ENCODE data around the gene NFKB2.

NFKB2 gene

DNA sequence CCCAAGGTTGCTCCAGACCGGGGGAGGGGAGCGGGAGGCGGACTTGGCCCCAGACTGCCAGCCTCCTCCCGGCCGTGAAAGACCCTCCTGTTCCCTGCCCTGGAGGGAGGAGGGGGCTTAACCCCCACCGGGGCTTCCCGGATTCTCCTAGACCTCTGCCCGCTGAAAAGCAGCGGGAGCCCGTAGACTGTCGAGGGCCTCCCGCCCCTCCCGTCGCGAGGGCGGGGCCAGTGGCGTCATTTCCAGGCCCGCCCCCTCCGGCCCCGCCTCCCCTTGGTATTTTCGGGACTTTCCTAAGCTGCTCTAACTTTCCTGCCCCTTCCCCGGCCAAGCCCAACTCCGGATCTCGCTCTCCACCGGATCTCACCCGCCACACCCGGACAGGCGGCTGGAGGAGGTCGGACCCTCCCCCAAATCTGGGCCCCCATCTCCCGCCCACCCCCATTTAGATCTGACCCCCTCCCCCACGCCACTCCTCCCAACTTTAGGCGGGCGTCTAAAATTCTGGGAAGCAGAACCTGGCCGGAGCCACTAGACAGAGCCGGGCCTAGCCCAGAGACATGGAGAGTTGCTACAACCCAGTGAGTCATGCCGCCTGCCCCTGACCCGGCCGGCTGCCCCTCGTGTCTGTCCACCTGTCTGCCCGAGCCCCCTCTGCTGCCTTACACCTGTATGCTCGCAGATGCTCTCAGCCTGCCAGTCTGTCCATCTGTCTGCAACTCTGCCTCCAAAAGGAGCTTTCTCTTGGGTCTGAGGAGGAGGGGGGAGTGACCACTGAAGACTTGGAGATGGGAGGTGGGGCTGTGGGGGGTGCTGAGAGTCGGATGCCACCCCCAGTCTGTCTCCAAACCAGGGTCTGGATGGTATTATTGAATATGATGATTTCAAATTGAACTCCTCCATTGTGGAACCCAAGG is at the start of gene NFKB2:
TSS of gene NFKB2 (plus strand) at position 306 of the 917 bp plus-strand sequence. CDS start at position 561, 255 bp downstream.
- DNase-seq = peak; percentile 55 to 69 (median 57)

DNA sequence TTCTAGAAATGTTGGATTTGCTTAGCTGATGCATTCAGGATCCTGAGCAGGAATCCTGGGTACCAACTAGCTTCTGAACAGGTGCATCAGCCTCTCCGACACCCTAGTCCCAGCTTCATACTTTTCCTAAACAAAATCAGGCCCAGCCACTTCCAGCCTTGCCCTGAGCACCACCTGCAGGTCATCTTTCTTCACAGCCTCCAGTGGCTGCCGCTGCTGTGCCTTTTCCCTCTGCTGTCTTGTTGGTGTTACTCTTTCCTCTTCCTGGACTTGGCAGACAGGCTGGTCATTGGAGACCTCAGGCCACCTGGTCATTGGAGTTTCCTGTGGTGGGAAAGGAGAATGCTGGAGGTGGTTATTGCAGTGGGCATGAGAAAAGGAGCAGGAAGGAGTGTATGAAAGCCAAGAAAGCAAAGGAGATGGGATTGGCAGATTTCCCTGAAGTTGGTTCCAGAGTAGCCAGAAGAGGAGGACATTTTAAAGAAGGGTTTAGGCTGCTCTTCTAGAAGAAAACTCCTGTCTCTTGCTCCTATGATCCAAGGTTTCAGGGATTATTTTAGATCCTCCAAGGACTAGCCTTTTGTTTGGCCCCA is 48.2 kb upstream of the NFKB2 start:
- DNase-seq = peak in 1 of 3 experiments; percentile 42

DNA sequence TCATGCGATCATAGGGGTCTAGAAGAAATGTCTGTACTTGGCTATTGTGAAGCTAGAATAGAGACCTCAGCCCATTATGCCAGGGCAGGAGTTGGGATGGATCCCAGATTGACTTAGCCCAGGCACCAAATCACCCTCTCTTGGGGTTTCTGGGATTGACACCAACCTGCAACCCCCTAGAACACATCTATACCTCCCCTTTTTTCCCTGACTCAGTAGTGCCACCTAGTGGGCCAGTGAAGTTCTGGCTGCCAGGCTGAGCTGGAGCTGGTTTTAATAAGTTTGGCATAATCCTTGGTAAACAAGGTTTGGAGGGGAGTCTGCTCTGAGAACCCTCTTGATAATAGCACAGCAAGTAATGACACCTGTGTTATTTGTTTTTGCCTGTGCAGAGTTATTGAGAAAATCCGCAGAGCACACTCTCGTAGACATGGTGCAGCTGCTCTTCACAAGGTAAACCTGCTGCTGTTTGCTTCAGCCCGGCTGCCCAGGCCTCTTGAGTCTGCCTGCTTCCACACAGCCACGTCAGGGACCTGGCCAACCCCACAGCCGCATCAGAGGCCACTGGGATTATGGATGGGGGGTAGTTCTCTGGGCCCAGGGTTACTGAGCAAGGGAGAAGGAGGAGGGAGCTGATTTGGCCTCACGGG is 43.3 kb upstream of the NFKB2 start:
- peak; percentile 21 to 89 (median 56) for DNase-seq

DNA sequence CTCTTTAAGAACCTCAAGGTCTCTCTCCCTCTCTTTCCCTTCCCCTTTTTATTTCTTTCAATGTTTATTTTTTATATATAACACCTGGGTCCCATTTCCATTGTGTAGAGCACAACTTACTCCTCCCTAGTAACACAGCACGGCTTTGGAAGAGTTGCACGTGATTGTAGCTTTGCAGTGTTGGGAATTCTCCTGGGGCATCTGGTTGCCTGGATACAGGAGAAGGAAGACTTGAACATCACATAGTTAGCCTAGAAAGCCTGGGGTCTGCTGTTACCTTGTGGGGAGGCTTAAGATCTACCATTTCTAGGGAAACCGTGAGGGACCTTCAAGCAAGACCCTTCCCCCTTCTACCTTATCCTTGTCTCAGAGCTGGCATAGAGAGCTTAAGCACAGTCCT is 41.1 kb upstream of the NFKB2 start:
- DNase-seq = no peak

DNA sequence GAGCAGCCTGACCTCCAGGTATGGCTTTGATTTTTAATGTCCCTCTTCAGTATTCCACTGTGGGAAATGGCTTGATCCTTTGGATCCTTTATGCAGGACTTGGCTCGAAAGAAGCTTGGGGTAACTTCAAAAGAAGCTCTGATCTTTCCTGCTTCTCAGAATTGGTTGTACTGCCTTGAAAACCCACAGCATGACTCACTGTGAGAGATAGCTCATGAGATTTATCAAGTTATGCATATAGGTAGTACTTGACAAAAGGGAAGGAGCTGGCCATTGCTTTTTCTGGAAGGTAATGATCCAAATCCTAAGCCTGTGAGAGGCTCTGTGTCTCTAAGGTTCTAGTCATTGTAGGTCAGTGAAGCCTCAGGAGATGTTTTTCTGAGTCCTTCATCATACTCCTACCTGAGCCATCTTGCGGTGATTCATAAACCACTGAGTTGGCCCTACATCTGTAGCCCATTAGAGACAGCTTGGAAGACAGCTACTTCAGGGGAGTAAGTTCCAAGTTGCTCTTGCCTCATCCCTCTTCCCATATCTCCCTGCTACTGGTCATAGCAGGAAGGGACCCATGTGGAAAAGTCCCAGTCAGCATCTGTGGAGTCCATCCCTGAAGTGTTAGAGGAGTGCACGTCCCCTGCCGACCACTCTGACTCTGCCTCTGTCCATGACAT is 36.7 kb upstream of the NFKB2 start:
- no peak for DNase-seq

DNA sequence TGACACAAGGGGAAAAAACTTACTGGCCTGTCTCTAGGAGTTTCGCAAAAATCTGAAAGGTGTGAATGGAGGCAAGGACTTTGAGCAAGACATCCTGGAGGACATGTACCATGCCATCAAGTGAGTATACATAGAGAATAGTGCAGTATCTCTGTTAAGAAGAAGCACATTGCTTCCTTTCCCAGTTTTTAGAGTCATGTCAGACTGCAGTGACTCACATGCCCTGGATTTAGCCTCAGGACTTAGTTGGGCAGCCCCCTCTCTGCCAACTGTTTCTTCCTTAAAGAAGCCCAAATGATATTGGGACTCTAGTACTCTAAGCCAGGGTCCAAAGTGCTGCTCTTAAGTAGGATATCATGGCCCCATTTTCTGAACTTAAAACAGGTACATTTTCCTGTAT is 28.1 kb upstream of the NFKB2 start:
- no peak for DNase-seq

DNA sequence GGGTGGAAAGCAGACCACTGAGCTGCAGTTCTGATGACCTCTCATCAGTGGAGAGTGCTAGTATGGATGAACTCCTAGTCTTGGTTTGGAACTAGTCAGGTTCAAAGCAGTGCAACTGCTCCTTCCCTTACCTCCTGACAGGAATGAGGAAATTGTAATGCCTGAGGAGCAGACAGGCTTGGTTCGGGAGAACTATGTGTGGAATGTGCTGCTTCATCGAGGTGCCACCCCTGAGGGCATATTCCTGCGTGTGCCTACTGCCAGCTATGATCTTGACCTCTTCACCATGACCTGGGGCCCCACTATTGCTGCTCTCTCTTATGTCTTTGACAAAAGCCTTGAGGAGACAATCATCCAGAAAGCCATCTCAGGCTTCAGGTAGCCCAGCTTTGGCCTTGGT is 27.4 kb upstream of the NFKB2 start:
- DNase-seq = no peak

DNA sequence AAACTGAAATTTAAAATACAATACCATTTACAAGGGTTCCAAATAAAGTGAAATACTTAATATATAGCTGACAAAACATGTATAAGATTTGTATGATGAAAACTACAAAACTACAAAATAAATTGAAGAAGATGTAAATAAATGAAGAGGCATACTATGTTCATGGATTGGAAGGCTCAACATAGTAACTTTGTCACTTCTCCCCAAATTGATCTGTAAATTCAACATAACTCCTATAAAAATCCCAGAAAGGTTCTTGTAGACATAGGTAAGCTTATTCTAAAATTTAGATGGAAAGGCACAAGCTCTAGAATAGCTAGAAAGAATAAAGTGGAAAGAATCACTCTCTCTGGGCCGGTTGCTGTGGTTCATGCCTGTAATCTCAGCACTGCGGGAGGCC is 24.2 kb upstream of the NFKB2 start:
- DNase-seq = no peak

DNA sequence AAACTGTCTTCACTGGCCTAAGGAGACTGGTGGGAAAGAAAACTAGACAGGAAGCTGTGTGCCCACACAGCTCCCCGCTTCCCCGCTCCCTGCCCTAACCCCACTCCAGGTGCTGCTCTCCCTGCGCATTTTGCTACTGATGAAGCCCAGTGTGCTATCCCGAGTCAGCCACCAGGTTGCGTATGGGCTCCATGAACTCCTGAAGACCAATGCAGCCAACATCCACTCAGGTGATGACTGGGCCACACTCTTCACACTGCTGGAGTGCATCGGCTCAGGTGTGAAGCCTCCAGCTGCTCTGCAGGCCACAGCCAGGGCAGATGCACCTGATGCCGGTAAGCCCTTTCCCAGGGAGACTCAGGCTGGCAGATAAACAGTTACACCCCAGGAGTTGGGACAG is 20.3 kb upstream of the NFKB2 start:
- peak in 1 of 3 experiments; percentile 1 for DNase-seq

DNA sequence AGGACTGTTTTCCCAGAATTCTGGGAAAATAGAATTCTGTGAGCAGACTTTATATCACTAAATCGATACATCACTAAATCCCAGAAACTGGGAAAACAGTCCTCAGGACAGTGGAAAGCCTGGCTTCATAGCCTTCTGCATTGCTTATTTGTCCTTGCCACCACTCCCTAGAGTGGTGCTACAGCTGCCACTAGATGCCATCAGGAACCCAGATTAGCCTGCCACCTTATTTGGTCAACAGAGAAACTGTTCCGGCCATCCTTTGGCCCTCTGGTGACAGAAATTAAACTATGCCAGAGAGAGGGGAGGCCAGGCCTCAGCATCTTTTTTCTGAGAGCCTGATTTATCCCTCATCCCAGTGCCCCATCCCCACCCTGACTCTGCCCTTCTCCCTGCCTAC is 19.6 kb upstream of the NFKB2 start:
- no peak for DNase-seq

DNA sequence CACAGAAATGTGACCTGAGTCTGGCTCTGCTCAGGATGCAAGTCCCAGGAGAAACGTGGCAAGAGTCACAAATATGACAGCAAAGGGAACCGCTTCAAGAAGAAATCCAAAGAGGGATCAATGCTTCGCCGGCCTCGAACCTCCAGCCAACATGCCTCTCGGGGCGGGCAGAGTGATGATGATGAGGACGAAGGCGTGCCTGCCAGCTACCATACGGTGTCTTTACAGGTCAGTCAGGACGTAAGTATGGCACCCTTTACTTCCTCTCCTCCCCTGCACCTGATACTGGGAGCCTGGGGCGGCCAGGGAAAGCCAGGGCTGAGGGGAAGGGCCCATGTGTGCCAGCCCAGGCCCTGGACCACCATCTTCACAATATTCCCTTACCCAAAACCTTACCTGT is 18.6 kb upstream of the NFKB2 start:
- no peak for DNase-seq

DNA sequence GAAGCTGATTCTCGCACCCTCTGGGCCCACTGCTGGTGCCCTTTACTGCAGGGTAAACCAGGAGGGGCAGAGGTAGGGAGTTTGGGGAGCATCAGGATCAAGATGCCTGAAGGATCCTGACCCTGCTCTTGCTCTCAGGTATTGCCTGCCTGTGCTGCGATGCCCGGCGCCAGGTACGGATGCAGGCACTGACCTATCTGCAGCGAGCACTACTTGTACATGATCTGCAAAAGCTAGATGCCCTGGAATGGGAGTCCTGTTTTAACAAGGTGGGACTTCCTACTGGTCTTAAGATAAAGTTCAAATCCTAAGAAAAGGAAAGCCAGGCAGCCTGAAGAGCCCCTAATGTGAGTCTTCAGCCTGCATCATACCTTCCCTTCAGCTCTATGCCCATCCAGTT is 16.1 kb upstream of the NFKB2 start:
- no peak for DNase-seq

DNA sequence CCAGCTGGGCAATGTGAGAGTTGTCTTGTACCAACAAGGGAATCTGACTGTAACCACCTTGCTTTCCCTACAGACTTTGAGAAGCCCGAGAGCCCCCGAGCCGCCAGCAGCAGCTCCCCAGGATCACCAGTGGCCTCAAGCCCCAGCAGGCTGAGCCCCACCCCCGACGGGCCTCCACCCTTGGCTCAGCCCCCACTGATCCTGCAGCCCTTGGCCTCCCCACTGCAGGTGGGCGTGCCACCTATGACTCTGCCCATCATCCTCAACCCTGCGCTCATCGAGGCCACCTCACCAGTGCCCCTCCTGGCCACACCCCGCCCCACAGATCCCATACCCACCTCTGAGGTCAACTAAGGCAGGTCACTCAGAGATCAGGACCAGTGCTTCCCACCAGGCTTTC is 13.5 kb upstream of the NFKB2 start:
- DNase-seq = no peak

DNA sequence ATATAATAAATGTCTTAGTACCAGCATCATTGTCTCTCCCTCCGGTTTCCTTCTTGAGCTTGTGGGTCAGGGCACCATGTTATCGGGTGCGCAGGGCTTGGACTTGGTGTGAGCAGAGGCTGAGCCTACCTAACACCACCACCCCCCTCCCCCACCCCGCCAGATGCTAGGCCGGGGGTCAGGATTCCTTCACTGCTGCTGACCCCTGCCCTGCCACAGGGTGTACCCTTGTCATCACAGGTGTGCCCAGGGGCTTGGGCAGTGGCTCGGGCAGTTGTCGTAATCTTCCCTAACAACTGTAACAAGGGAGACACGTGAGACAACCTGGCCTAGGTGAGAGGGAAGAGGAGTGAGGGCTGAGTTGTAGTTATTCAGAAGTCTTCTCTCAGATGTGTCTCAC is 12.6 kb upstream of the NFKB2 start:
- no peak for DNase-seq

DNA sequence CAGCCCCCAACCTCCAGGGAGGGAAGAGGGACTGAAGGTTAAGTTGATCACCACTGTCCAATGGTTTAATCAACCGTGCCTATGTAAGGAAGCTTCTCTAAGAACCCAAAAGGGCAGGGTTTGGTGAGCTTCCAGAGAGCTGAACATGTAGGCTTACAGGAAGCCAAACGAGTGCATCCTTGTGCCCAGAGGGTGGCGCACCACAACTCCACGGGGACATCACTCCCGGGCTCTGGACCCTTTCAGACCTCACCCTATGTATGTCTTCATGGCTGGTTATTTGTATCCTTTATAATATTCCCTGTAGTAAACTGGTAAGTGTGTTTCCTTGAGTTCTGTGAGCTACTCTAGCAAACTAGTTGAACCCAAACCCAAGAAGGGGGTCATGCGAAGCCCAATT is 11.5 kb upstream of the NFKB2 start:
- no peak for DNase-seq

DNA sequence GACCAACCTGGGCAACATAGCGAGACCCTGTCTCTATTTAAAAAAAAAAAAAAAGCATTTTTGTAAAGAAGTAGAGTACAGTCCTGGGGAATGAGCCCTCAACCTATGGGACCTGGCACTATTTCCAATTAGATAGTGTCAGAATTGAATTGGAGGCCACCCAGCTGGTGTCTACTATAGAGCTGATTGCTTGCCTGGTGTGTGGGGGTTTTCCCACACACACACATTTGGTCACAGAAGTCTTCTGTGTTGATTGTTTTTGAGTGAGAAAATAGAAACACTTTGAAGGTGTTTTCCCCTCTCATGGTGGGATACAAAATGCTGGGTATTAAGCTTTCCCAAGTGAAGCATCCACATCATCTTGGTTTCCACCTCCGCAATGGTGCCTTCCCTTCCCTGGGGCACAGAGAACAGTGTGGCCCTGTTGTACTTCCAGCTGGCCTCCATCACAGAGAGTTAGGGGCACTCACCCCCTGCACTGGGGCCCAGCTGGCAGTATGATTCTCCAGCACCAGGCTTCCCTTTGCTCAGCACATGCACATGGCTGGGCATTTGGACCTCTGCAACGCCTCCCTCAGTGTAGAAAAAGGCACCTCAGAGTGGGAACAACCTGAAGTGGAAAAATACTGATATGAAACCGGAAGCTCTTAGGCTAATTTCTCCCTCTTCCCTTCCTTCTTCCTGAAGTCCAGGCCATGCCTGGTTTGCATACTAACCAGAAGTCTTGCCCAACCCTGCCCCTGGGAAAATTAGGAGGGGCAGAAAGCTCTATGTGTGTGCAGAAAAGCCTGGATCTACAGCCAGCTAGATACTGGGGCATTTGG is 10.7 kb upstream of the NFKB2 start:
- no peak for DNase-seq

DNA sequence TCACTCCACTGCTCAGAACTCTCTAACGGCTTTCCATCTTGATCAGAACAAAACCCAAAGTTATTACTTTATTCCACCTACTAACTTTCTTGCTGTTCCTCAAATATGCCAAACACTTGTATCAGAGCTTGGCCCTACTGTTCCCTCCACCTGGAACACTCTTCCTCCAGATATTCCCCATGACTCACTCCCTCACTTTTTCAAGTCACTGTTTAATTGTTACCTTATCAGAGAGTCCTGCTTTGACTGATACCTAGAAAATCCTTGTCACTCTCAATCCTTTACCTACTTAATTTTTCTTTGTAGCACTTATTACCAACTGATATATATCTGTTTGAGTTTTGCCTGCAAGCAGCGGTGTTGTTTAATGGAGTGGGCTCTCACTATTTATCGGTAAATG is 5.6 kb upstream of the NFKB2 start:
- DNase-seq = no peak

DNA sequence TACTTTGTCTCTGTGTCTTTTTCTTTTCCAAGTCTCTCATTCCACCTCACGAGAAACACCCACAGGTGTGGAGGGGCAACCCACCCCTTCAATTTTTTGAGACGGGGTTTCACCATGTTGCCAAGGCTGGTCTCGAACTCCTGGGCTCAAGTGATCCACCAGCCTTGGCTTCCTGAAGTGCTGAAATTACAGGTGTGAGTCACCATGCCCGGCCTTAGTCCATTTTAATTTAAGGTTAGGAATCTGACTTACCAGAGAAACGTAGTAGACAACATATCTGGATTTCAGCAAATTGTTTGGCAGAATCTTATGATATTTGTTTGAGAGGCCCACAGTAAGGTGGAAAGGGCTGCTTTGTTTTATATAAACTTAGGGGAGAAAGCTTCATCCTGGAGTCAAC is 3.2 kb upstream of the NFKB2 start:
- DNase-seq = no peak

DNA sequence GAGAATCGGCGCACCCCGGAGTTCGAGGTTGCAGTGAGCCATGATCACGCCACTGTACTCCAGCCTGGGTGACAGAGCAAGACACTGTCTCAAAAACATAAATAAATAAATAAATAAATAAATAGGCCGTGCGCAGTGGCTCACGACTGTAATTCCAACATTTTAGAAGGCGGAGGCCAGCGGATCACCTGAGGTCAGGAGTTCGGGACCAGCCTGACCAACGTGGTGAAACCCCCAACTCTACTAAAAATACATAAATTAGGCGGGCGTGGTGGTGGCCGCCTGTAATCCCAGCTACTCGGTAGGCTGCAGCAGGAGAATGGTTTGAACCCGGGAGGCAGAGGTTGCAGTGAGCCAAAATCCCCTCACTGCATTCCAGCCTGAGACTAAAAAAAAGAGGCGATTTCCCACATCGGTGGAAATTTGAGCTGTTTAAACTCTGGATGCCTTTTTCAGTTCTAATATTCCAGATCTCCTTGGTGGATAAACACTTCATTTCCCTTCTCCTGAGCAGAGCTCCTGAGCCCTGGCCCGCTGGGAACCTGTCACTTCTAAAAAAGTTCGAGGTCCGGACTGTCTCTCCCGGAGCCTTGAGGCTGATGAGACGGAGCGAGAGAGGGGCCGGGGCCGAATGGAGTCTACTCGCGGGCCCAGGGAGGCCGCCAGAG is 2.0 kb upstream of the NFKB2 start:
- no peak for DNase-seq

DNA sequence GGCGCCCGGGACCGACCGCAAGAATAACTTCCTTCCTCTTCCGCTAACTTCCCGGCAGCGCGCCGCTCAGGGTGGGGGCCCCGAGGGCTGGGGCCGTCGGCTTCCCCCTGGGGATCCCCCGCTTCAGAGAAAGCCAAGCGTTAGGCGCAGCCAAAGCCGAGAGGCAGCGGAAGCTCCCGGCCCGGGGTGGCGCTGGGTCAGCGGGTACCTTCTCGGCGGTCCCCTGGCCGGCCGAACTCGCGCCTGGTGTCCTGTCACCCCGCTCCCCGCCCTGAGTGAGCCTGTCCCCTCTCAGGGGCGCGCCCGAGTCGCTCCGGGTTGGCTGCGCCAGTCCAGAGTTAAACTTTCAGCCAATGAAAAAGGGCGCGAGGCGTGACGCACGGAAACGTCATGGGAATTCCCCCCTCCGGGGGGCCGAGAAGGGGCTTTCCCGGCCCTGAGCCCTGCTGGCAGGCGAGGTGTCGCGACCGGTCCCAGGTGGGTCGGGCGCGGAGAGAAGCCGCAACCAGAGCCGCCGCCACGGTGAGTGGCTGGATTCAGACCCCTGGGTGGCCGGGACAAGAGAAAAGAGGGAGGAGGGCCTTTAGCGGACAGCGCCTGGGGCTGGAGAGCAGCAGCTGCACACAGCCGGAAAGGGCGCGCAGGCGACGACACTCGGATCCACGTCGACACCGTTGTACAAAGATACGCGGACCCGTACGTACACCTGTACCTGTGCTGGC is 1.3 kb upstream of the NFKB2 start:
- DNase-seq = peak; percentile 59 to 76 (median 76)

DNA sequence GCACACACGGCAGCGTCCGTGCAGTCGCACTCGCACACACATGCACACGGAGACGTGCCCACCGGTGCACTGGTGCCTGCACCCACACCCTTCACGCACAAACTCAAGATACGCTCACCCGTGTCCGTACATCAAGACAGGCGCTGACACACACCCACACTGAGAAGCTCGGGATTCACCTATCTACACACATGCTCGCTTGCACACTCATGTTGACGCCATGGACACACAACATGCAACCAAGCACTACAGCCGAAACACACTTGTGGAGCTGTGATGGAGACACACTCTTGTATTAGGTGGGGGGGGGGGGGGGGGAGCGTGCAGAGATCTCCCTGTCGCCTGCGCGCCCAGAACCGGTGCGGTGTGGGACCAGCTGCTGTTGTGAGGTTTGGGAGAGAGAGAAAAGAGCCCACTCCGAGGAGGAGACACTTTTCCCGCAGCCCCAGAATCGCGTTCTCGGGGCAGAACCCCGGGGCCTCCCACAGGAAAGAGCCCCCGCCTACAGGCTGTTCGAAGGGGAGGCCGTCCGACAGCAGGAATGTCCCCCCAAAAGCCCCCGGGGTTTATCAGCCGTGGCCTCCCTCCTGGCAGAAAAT is 605 bp upstream of the NFKB2 start:
- peak in 1 of 3 experiments; percentile 54 for DNase-seq
